SK-N-SH (cell line): ENCODE measurements around the gene TRIM46. TPM values are rescaled to one million over a fixed set of nuclear protein-coding genes. Genes with fewer than 3 reads are reported as not detected.

Source experiments
- CTCF ChIA-PET: fragments of 300-600, 350-600 bp; formaldehyde crosslinking; extraction: SDS; loops from one replicate; lab custom pipeline; 2021; lab: Yijun Ruan, JAX
- POLR2A ChIA-PET: fragments of 350-600 bp; sonication (Branson Sonifier 250); formaldehyde crosslinking; extraction: SDS; loops from one replicate; lab custom pipeline; 2020; ENCODE audit warnings: antibody characterized with exemption, inconsistent platforms; lab: Yijun Ruan, JAX
- DNase-seq: peaks from one replicate; pipeline ENCODE4 v3.0.0; 2012
- H2AFZ ChIP-seq: fragments of 200-600 bp; sonication (generic); 2 replicates; pipeline ENCODE4 v1.8.1; 2016; ENCODE audit warnings: antibody characterized with exemption, mild to moderate bottlenecking, low read depth
- H3F3A ChIP-seq: fragments of 200-600 bp; sonication (generic); replicated peaks from 2 replicates; pipeline ENCODE3; 2016; ENCODE audit warnings: antibody characterized with exemption, mild to moderate bottlenecking; ENCODE audit not compliant: insufficient read depth
- H3K27ac ChIP-seq, 2 experiments: fragments of 200-500 bp in 1 of 2; fragments of 200-600 bp in 1 of 2; sonication (Bioruptor generic) in 1 of 2; sonication (generic), shearing (Covaris generic) in 1 of 2; 2 replicates each; pipeline versions ENCODE4 v1.5.1 to v1.6.1; 2014 to 2016; ENCODE audit warnings: low read depth in 2 of 2, inconsistent platforms in 1 of 2, low read length in 1 of 2, mild to moderate bottlenecking in 1 of 2, mixed read lengths in 1 of 2
- H3K27me3 ChIP-seq: fragments of 200-600 bp; sonication (generic), shearing (Covaris generic); 2 replicates; pipeline ENCODE4 v1.6.1; 2016; ENCODE audit warnings: mixed run types; ENCODE audit not compliant: insufficient read depth
- H3K36me3 ChIP-seq, 2 experiments: fragments of 200-500 bp in 1 of 2; fragments of 200-600 bp in 1 of 2; sonication (Bioruptor generic) in 1 of 2; sonication (generic) in 1 of 2; replicated peaks in 1 of 2; 2 replicates each; pipeline versions ENCODE3 to v1.5.1; 2014 to 2016; ENCODE audit warnings: low read length in 1 of 2, mild to moderate bottlenecking in 1 of 2; ENCODE audit not compliant: insufficient read depth in 2 of 2, control insufficient read depth in 1 of 2
- H3K4me1 ChIP-seq, 2 experiments: fragments of 200-500 bp in 1 of 2; fragments of 200-600 bp in 1 of 2; sonication (Bioruptor generic) in 1 of 2; sonication (generic), shearing (Covaris generic) in 1 of 2; 2 replicates each; pipeline versions ENCODE4 v1.5.1 to v1.6.1; 2014 to 2016; ENCODE audit warnings: low read depth in 1 of 2, low read length in 1 of 2, mixed run types in 1 of 2; ENCODE audit not compliant: insufficient read depth in 2 of 2, control insufficient read depth in 1 of 2
- H3K4me2 ChIP-seq: fragments of 200-600 bp; sonication (generic), shearing (Covaris generic); 2 replicates; pipeline ENCODE4 v1.6.1; 2017; ENCODE audit warnings: mixed run types
- H3K4me3 ChIP-seq, 2 experiments: fragments of 200-500 bp in 1 of 2; fragments of 200-600 bp in 1 of 2; sonication (Bioruptor generic) in 1 of 2; sonication (generic), shearing (Covaris generic) in 1 of 2; 2 replicates each; pipeline versions ENCODE4 v1.5.1 to v1.8.1; 2014 to 2016; ENCODE audit warnings: low read depth in 2 of 2, inconsistent platforms in 1 of 2, low read length in 1 of 2, mild to moderate bottlenecking in 1 of 2, mixed read lengths in 1 of 2, moderate library complexity in 1 of 2
- H3K79me2 ChIP-seq: fragments of 200-600 bp; sonication (generic); 2 replicates; pipeline ENCODE4 v1.8.1; 2017; ENCODE audit warnings: mild to moderate bottlenecking; ENCODE audit not compliant: insufficient read depth
- H3K9ac ChIP-seq: fragments of 200-600 bp; sonication (generic); 2 replicates; pipeline ENCODE4 v1.6.1; 2017; ENCODE audit warnings: mixed run types
- H3K9me2 ChIP-seq: fragments of 200-600 bp; sonication (generic); 2 replicates; pipeline ENCODE4 v1.6.1; 2017; ENCODE audit warnings: mixed run types
- H3K9me3 ChIP-seq: fragments of 200-600 bp; sonication (generic); 2 replicates; pipeline ENCODE4 v1.6.1; 2017; ENCODE audit warnings: mixed run types, mild to moderate bottlenecking, moderate library complexity
- H4K20me1 ChIP-seq: fragments of 200-600 bp; sonication (generic); 2 replicates; pipeline ENCODE4 v1.6.1; 2017; ENCODE audit warnings: mild to moderate bottlenecking, mixed run types; ENCODE audit not compliant: insufficient read depth
- CHD2 ChIP-seq: fragments of 150-350 bp; IDR thresholded peaks from 2 replicates; pipeline ENCODE4 v1.6.1; 2018; ENCODE audit warnings: low read length; ENCODE audit not compliant: partially characterized antibody
- EP300 ChIP-seq, 2 experiments: IDR thresholded peaks; 2 replicates each; pipeline versions ENCODE4 v1.4.0 to v1.6.1; 2012; ENCODE audit warnings: borderline replicate concordance in 1 of 2, low read depth in 1 of 2, low read length in 1 of 2
- EZH2phosphoT487 ChIP-seq: fragments of 200-600 bp; sonication (generic); IDR thresholded peaks from 2 replicates; pipeline ENCODE4 v1.6.1; 2017; ENCODE audit warnings: low read depth, mixed run types, mild to moderate bottlenecking, antibody characterized with exemption, moderate library complexity, borderline replicate concordance
- FOXJ3 ChIP-seq: sonication (generic); formaldehyde crosslinking; IDR thresholded peaks from 2 replicates; pipeline ENCODE4 v1.5.1; 2020; ENCODE audit warnings: mild to moderate bottlenecking, missing genetic modification reagents
- GABPA ChIP-seq: IDR thresholded peaks from 2 replicates; pipeline ENCODE4 v1.4.0; 2012; ENCODE audit warnings: low read depth, mild to moderate bottlenecking
- MAX ChIP-seq: IDR thresholded peaks from 2 replicates; pipeline ENCODE4 v1.4.0; 2012; ENCODE audit warnings: low read depth
- MXI1 ChIP-seq: IDR thresholded peaks from 2 replicates; pipeline ENCODE4 v1.6.1; 2012; ENCODE audit warnings: mild to moderate bottlenecking, low read depth, low read length, improper control_type of control experiment
- RAD21 ChIP-seq: IDR thresholded peaks from 2 replicates; pipeline ENCODE4 v1.6.1; 2012; ENCODE audit warnings: mild to moderate bottlenecking, low read length
- RFX5 ChIP-seq: IDR thresholded peaks from 2 replicates; pipeline ENCODE4 v1.6.1; 2012; ENCODE audit warnings: mild to moderate bottlenecking, improper control_type of control experiment, low read length
- SIN3A ChIP-seq: IDR thresholded peaks from 2 replicates; pipeline ENCODE4 v1.6.1; 2012; ENCODE audit warnings: low read depth, mild to moderate bottlenecking, low read length, moderate library complexity, borderline replicate concordance
- TAF1 ChIP-seq: IDR thresholded peaks from 2 replicates; pipeline ENCODE4 v1.6.1; 2012; ENCODE audit warnings: low read depth, mild to moderate bottlenecking, low read length, moderate library complexity, borderline replicate concordance
- TEAD4 ChIP-seq: IDR thresholded peaks from 2 replicates; pipeline ENCODE4 v1.4.0; 2012; ENCODE audit warnings: mild to moderate bottlenecking, borderline replicate concordance; ENCODE audit not compliant: insufficient read depth
- YY1 ChIP-seq: IDR thresholded peaks from 2 replicates; pipeline ENCODE4 v1.4.0; 2012; ENCODE audit warnings: low read depth, mild to moderate bottlenecking
- WGBS: methylation state at CpG from one replicate; pipeline ENCODE4 v1.1.6; 2017; ENCODE audit warnings: low lambda C conversion rate; 5-methylcytosine and 5-hydroxymethylcytosine counted together
- polyA plus RNA-seq, 3 experiments: library from polyadenylated mRNA; depleted of rRNA; stranded (reverse); fragments of >200 nt; gene quantifications; 2 replicates each; pipeline ENCODE4 v1.2.3, GENCODE V29; 2012
- TF ChIP-seq, protein P1 (sequence below): IDR thresholded peaks from 2 replicates; pipeline ENCODE4 v1.4.0; 2012; ENCODE audit warnings: low read depth, borderline replicate concordance
- TF ChIP-seq, protein P2 (sequence below): fragments of 150-350 bp; IDR thresholded peaks from 2 replicates; pipeline ENCODE4 v1.6.1; 2016; ENCODE audit warnings: mild to moderate bottlenecking, low read depth, low read length

Gene TRIM46
- polyA plus RNA-seq, 1 of the 3 experiments (the other 2 are of a cell fraction) = 12.7 TPM

- H3K79me2 ChIP-seq = peaks cover 29% of the 10 kb centered on the region
- peaks cover 27% of the 10 kb centered on the region for H3F3A ChIP-seq
- peak within 1 kb of the TSS; percentile 75 for H2AFZ ChIP-seq
- H3K27ac ChIP-seq = peak within 1 kb of the TSS; percentile 93 to 98
- H3K4me1 ChIP-seq = peaks cover 0 to 29% of the 10 kb centered on the region in 2 experiments; a peak in 3 of 4 replicates
- H3K9ac ChIP-seq = peak within 1 kb of the TSS; percentile 100
- H3K27me3 ChIP-seq = no peaks in the 10 kb centered on the region
- H3K4me3 ChIP-seq = peak within 1 kb of the TSS; percentile 65 to 98
- WGBS = 3% methylated on average over 11 of the region's 64 CpGs
- no peaks in the 10 kb centered on the region for H3K9me3 ChIP-seq
- H3K4me2 ChIP-seq = peak within 1 kb of the TSS; percentile 99
- H3K9me2 ChIP-seq = no peaks in the 10 kb centered on the region
- CTCF ChIA-PET = interaction anchor here (0.9 to 5.1 kb wide), 12 partner anchors 10 to 117 kb away, joined by 3 to 80 read pairs (median 6); partner anchors contain the start of genes KRTCAP2, RUSC1 and TRIM46
- TF ChIP-seq EP300 (IDR thresholded peaks at IDR 0.05; ENCODE audit: borderline replicate concordance in 1 of 2, low read depth in 1 of 2, low read length in 1 of 2) (peak; percentile 2 to 36; a peak in 1 of 4 replicates), FOXJ3 (CRISPR knock-in tag) (peak; percentile 41; the same call in 1 of the 2 replicates), EZH2phosphoT487 (no peak), YY1 (peak; percentile 97), SIN3A (0 out of 2 replicates have a peak, but pooled peaks have one; percentile 58), RAD21 (no peak), RFX5 (0 out of 2 replicates have a peak, but pooled peaks have one; percentile 9), TAF1 (peak; percentile 67), TEAD4 (no peak), MXI1 (peak; percentile 89), CHD2 (peak; percentile 86), GABPA (peak; percentile 83), MAX (peak; percentile 53)
- TF ChIP-seq, protein P1, sequence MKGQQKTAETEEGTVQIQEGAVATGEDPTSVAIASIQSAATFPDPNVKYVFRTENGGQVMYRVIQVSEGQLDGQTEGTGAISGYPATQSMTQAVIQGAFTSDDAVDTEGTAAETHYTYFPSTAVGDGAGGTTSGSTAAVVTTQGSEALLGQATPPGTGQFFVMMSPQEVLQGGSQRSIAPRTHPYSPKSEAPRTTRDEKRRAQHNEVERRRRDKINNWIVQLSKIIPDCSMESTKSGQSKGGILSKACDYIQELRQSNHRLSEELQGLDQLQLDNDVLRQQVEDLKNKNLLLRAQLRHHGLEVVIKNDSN = peak; percentile 41; the same call in 1 of the 2 replicates
- TF ChIP-seq, protein P2, sequence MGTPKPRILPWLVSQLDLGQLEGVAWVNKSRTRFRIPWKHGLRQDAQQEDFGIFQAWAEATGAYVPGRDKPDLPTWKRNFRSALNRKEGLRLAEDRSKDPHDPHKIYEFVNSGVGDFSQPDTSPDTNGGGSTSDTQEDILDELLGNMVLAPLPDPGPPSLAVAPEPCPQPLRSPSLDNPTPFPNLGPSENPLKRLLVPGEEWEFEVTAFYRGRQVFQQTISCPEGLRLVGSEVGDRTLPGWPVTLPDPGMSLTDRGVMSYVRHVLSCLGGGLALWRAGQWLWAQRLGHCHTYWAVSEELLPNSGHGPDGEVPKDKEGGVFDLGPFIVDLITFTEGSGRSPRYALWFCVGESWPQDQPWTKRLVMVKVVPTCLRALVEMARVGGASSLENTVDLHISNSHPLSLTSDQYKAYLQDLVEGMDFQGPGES = no peak
- TF ChIP-seq, all 33 proteins: peak for 11
- DNase-seq = peak; percentile 93
- Histone ChIP-seq H3K36me3 (peaks cover 9 to 21% of the 10 kb centered on the region in 2 experiments), H4K20me1 (no peaks in the 10 kb centered on the region)
- POLR2A ChIA-PET = interaction anchor here (0.6 to 3.4 kb wide), 6 partner anchors 10 to 65 kb away, joined by 3 to 25 read pairs (median 4); partner anchors contain the start of genes CLK2 and SCAMP3
Measured at GRCh38 chr1:155208541-155209311, 35.1 kb downstream of the TRIM46 start, which contains the start of gene MTX1. TSS of gene MTX1 (plus strand) at chr1:155208695. CDS start at chr1:155208805, 110 bp downstream.
